Measurements from ENCODE around the gene MCF2L.

Gene MCF2L

GRCh38 chr13:113033054-113033850, 64.2 kb downstream of the MCF2L start:
- DNase-seq = no peak

DNA sequence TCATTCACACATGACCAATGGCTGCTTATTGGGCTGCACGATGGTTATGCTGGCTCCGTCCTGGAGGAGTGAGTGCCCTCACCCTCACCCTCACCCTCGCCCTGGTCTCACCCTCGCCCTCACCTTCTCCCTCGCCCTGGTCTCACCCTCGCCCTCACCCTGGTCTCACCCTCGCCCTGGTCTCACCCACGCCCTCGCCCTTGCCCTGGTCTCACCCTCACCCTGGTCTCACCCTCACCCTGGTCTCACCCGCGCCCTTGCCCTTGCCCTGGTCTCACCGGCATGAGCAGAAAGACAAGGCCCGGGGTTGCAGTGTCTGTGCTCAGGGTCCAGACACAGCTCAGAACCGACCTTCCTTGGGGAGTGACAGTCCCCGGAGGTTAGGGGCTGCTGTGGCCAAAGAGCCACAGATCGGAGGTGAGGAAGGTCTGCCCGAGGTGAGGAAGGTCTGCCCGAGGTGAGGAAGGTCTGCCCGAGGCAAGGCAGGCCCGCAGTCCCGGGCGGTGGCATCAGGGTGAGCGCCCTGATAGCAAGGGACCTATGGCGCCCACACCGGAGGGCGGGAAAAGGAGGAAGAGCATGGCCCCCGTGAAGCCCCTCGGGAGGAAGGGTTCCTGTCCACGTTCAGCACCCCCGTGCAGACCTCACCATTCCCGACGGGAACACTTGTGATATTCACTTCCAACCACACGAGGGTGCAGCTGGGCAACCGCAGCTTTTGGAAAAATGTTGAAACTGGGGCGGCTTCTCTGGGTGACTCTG, 65.6 kb downstream of the MCF2L start:
- no peak for DNase-seq

- DNase-seq = no peak
Observed at GRCh38 chr13:113035213-113035800, 66.3 kb downstream of the MCF2L start.

GRCh38 chr13:113036401-113036800, 67.4 kb downstream of the MCF2L start:
- no peak for DNase-seq

GRCh38 chr13:113040031-113040430, 71.0 kb downstream of the MCF2L start:
- DNase-seq = no peak

DNA sequence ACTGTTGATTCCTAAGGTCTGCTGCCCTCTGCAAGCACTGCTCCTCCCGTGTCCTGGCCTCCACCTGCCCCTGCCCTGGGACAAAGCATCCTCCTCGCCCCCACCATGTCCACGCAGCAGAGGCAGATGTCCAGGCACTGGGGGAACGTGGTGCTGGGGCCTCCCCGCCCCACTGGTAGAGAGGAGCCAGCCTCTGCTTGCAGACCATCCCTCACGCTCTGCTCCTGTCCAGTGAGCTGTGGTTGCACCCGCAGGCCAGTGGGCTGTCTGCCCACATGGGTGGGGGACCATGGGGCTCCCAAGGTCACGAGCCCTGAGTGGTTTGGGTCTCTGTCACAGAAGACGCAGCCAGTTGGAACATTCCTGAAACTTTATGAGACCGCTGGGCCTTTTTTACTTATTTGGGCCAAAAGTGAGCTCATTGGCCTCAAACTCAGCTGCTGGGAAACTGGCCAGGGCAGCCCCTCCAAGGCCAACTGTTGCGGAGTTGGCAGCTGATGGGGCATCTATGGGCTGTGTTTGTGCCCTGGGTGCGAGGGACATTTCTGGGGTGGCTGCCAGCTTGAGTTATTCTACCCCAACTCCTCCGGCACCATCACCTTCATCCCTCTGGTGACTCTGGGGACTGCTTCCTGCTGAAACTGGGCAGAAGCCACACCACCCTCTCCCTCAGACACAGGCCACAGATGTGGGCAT, 71.7 kb downstream of the MCF2L start:
- DNase-seq = no peak

GRCh38 chr13:113041293-113041690, 72.3 kb downstream of the MCF2L start:
- no peak for DNase-seq

DNA sequence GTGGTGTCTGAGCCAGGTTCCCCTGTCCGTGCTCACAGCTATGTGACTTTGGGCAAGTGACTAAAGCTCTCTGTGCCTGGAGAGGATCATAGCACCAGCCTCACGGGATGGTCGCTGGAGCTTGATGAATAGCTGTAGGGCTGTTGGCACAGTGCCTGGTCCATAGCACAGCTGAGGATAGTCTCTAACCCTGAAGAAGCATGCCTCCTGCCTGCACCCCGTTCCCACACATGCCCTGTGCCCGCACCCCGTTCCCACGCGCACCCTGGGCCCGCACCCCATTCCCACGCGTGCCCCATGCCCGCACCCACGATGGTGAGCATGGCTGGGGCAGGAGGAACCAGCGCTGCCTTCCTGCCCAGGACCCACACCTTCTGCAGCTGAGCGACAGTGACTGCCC, 72.9 kb downstream of the MCF2L start:
- no peak for DNase-seq

DNA sequence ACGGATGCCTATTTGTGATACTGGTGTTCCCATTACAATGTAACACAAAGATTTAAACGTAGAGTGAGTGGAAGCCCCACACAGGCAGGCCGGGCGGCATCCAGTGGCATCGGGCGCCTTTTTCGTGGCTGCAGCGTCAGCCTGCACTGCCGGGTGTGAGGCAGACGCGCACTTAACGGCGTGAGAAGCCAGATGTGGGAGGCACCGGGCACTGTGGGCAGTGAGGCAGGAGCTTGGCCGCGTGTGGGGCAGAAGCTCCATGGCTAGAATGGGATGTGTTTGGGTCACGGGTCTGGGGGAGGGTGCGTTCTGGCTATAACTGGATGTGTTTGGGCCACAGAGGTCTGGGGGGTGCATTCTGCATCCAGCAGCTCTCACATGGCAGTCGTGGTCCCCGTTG, 73.4 kb downstream of the MCF2L start:
- no peak for DNase-seq

GRCh38 chr13:113043001-113043630, 74.1 kb downstream of the MCF2L start:
- DNase-seq = no peak

DNA sequence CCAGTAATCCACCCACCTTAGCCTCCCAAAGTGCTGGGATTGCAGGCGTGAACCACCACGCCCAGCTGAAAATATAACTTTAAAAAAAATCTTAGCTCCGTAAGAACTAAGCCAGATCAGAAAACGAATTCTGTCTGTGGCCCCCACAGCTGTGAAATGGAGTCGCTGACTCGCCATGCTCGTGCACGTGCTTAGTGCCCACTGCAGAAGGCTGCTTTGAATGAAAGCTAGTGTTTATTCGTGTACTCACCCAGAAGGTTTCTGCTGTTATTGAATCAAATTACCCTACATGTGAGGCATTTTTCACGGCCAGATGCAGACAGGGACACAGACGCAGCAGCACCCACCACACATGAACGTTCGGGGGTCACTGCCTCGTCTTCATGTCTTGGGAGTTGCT, 74.9 kb downstream of the MCF2L start:
- no peak for DNase-seq

DNA sequence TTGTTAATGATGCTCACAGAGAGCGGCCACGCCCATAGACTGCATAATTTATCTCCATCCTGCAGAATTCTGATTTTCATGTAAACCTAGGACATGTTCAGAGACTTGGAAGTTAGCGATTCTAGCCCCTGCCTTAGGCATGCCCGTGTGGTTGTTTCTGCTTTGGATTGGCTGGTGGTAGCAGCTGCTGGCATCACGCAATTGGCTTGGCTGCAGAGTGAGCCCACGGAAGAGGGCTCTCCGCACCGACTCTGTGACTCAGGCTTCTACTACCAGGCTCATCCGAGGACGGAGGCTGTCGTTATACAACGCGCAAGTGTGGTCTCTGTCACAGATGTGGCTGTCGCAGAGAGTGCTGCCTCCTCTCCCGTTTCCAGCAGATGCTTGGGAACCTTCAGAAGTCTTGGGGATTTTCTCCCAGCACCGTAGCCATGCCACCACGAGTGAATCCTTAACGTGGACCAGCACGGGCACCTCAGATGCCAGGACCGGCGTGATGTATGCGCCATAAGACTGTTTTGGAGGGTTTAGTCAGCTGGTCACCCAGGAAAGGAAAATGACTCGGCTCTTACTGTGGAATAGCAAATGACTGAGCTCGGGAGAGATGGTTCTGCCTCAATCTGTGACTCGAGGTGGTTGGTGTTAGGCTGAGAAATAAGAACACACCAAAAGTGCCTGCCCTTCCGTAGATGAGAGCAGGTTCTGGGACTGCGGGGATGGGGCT, 75.5 kb downstream of the MCF2L start:
- DNase-seq = no peak

DNA sequence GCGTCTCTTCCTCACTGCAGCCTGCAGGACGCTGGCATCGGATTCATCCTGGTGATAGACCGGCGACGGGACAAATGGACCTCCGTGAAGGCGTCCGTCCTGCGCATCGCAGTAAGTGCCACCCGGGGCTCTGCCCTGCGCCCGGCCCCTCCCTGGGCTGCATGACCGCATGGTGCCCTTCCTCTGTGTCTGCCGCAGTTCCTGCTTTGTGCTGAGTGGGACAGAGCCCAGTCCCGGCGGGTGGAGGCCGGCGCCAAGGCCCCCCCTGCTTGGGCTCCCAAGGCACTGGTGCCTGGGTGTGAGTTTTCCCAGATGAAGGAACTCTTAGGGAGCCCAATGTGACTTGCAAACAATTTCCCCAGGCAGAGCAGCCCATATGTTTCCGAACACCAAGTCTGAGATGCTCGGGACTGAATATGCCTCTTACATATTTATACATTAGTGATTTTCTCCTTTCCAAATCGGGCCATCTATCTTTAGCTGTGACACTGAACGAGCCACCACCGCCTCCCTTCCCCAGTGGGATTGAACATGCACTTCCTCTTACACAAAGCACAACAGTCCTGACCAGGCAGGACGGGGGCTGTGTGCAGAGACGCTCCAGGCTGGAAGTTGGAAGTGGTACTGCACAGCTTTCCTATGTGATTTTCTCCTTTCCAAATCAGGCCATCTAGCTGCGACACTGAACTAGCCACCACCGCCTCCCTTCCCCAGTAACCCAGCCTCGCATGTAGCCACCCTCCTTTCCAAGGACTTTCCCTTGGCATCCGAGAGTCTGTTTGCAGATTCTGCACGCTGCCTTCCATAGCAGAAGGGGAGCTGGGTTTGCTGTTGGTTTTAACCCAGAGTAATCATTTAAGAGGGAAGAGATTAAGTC, 76.5 kb downstream of the MCF2L start:
- DNase-seq = no peak

- DNase-seq = no peak
Observed at GRCh38 chr13:113046128-113046882, 77.3 kb downstream of the MCF2L start.

- DNase-seq = no peak
Observed at GRCh38 chr13:113046883-113047244, 77.8 kb downstream of the MCF2L start.

DNA sequence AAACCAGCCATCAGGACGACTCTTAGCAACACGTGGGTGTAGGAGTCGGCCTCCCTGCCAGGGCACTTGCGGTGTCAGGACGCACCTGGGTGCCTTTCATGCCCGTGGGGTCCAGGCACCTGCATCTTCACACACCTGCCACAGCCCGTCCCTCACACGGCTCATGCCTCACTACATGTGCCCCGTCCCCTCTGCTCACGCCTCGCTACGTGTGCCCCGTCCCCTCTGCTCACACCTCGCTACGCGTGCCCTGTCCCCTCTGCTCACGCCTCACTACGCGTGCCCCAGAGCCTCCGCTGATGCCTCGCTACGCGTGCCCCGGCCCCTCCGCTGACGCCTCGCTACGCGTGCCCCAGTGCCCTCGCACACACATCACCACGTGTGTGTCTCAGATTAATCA, 78.6 kb downstream of the MCF2L start:
- no peak for DNase-seq

GRCh38 chr13:113048766-113049165, 79.8 kb downstream of the MCF2L start:
- DNase-seq = no peak

- DNase-seq = no peak
Observed at GRCh38 chr13:113049521-113049941, 80.5 kb downstream of the MCF2L start.

DNA sequence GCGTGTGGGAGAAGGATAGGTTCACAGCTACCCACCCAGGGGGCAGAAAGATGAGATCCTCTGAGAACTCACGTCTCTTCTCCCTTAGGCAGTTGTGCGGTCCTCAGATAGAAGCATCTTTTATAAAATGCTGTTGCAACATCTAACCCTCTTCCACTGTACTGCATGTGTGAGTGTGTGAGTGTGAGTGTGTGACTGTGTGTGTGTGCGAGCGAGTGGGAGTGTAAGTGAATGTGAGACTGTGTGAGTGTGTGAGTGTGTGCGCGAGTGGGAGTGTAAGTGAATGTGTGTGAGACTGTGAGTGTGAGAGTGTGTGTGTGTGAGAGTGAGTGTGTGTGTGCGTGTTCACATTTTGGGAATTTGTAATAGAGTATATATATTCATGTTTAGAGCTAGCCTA, 81.0 kb downstream of the MCF2L start:
- no peak for DNase-seq

- no peak for DNase-seq
Observed at GRCh38 chr13:113050734-113051431, 81.9 kb downstream of the MCF2L start.

Measured in CD4-positive, alpha-beta T cell treated with Interferon alpha-2 for 1 hour (primary cell).